Suprapubic skin (tissue), 3 donors: ENCODE data around the gene TNPO2.

Source experiments
- POLR2AphosphoS5 ChIP-seq, 3 donors: sonication (generic); formaldehyde crosslinking; IDR thresholded peaks; one replicate each; pipeline ENCODE4 v1.6.1; 2017; ENCODE audit warnings: antibody characterized with exemption in 3 of 3
- TF ChIP-seq, protein P1 (sequence below), 2 donors: fragments of 200-600 bp in 1 of 2; fragments of 450-650 bp in 1 of 2; sonication (generic) in 1 of 2; IDR thresholded peaks; one replicate each; pipeline ENCODE4 v1.5.1; 2016 to 2019; ENCODE audit warnings: antibody characterized with exemption in 2 of 2, mild to moderate bottlenecking in 1 of 2, moderate library complexity in 1 of 2

GRCh38 chr19:12759686-12760085 lies 36.0 kb upstream of the TNPO2 start:
- TF ChIP-seq, protein P1, sequence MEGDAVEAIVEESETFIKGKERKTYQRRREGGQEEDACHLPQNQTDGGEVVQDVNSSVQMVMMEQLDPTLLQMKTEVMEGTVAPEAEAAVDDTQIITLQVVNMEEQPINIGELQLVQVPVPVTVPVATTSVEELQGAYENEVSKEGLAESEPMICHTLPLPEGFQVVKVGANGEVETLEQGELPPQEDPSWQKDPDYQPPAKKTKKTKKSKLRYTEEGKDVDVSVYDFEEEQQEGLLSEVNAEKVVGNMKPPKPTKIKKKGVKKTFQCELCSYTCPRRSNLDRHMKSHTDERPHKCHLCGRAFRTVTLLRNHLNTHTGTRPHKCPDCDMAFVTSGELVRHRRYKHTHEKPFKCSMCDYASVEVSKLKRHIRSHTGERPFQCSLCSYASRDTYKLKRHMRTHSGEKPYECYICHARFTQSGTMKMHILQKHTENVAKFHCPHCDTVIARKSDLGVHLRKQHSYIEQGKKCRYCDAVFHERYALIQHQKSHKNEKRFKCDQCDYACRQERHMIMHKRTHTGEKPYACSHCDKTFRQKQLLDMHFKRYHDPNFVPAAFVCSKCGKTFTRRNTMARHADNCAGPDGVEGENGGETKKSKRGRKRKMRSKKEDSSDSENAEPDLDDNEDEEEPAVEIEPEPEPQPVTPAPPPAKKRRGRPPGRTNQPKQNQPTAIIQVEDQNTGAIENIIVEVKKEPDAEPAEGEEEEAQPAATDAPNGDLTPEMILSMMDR (IDR thresholded peaks at IDR 0.05), result no peak
- TF ChIP-seq POLR2AphosphoS5 (IDR thresholded peaks at IDR 0.05), result no peak
